Keratinocyte (primary cell): ENCODE results near the gene IRX4. TPM values are rescaled to one million over a fixed set of nuclear protein-coding genes. Genes with fewer than 3 reads are reported as not detected.

ENCODE experiments used
- DNase-seq: peaks from one replicate; pipeline ENCODE4 v3.0.0-alpha.2; 2011; ENCODE audit warnings: low read depth, missing footprints, low spot score
- FAIRE-seq: peaks from 2 replicates; lab custom pipeline; 2011; peaks lifted over from hg19 to GRCh38; lab: Jason Lieb, UNC
- H2AFZ ChIP-seq: 2 replicates; pipeline ENCODE4 v1.6.0; 2012; ENCODE audit warnings: low read length, control low read depth, inconsistent platforms; ENCODE audit not compliant: control insufficient read depth
- H3K27ac ChIP-seq: 2 replicates; pipeline ENCODE4 v1.5.1; 2011; ENCODE audit warnings: low read length; ENCODE audit not compliant: control insufficient read depth, insufficient read depth
- H3K27me3 ChIP-seq: 3 replicates; pipeline ENCODE4 v1.6.0; 2011; ENCODE audit warnings: low read length; ENCODE audit not compliant: control insufficient read depth, insufficient read depth; ENCODE audit errors: extremely low read depth
- H3K36me3 ChIP-seq, 2 experiments: 2 replicates in 1 of 2; 3 replicates in 1 of 2; pipeline ENCODE4 v1.5.1; 2011; ENCODE audit warnings: low read length in 2 of 2, mild to moderate bottlenecking in 1 of 2; ENCODE audit not compliant: control insufficient read depth in 2 of 2, insufficient read depth in 2 of 2; ENCODE audit errors: extremely low read depth in 1 of 2
- H3K4me1 ChIP-seq: 3 replicates; pipeline ENCODE4 v1.5.1; 2011; ENCODE audit warnings: low read length; ENCODE audit not compliant: control insufficient read depth, insufficient read depth; ENCODE audit errors: extremely low read depth
- H3K4me2 ChIP-seq: 3 replicates; pipeline ENCODE4 v1.6.0; 2011; ENCODE audit warnings: low read depth, low read length; ENCODE audit not compliant: control insufficient read depth, insufficient read depth; ENCODE audit errors: extremely low read depth
- H3K4me3 ChIP-seq, 3 experiments: fragments of 200-600 bp in 1 of 3; sonication (generic) in 1 of 3; 2 replicates in 2 of 3; 3 replicates in 1 of 3; pipeline ENCODE4 v1.5.1; 2011 to 2016; ENCODE audit warnings: low read length in 3 of 3, mild to moderate bottlenecking in 3 of 3, control low read depth in 2 of 3, inconsistent platforms in 1 of 3, low read depth in 1 of 3, mixed read lengths in 1 of 3, mixed run types in 1 of 3, moderate library complexity in 1 of 3; ENCODE audit not compliant: control insufficient read depth in 2 of 3, insufficient read depth in 2 of 3; ENCODE audit errors: extremely low read depth in 1 of 3
- H3K79me2 ChIP-seq: 2 replicates; pipeline ENCODE4 v1.6.0; 2012; ENCODE audit warnings: low read length; ENCODE audit not compliant: control insufficient read depth, insufficient read depth
- H3K9ac ChIP-seq: 3 replicates; pipeline ENCODE4 v1.6.0; 2011; ENCODE audit warnings: low read length; ENCODE audit not compliant: control insufficient read depth, insufficient read depth; ENCODE audit errors: extremely low read depth
- H3K9me1 ChIP-seq: 3 replicates; pipeline ENCODE4 v1.6.0; 2011; ENCODE audit warnings: low read length; ENCODE audit not compliant: control insufficient read depth, insufficient read depth; ENCODE audit errors: extremely low read depth
- H3K9me3 ChIP-seq: 2 replicates; pipeline ENCODE4 v1.5.1; 2012; ENCODE audit warnings: low read depth, low read length; ENCODE audit not compliant: control insufficient read depth
- H4K20me1 ChIP-seq: 3 replicates; pipeline ENCODE4 v1.6.0; 2011; ENCODE audit warnings: low read length; ENCODE audit not compliant: control insufficient read depth, insufficient read depth; ENCODE audit errors: extremely low read depth
- CTCF ChIP-seq, 3 experiments: IDR thresholded peaks in 1 of 3; conservative IDR thresholded peaks in 1 of 3; optimal IDR thresholded peaks in 1 of 3; 2 replicates in 2 of 3; 3 replicates in 1 of 3; pipeline versions ENCODE3 to v1.5.1; 2011; ENCODE audit warnings: low read length in 3 of 3, mild to moderate bottlenecking in 3 of 3, moderate library complexity in 2 of 3, control low read depth in 1 of 3, inconsistent platforms in 1 of 3; ENCODE audit not compliant: insufficient read depth in 2 of 3; ENCODE audit errors: extremely low read depth in 1 of 3
- EZH2 ChIP-seq: IDR thresholded peaks from one replicate; pipeline ENCODE4 v1.6.1; 2012; ENCODE audit warnings: inconsistent platforms, mild to moderate bottlenecking, low read length, moderate library complexity
- dilution Hi-C: fragments of 300-500 bp; cut with MboI; formaldehyde crosslinking; loops from one replicate; pipeline ENCODE4 v1.7.0; 2020; ENCODE audit warnings: low sequenced_read_pairs; ENCODE audit not compliant: extremely low pct_ligation_motif_present
- polyA plus RNA-seq, 5 experiments: library from polyadenylated mRNA; depleted of rRNA in 3 of 5; stranded (reverse) in 3 of 5; stranded (forward) in 1 of 5; unstranded in 1 of 5; fragments of >200 nt; gene quantifications; 1 replicate in 1 of 5; 2 replicates in 3 of 5; 3 replicates in 1 of 5; pipeline versions ENCODE4 v1.2.1 to v1.2.3, GENCODE V29; 2011 to 2012; ENCODE audit warnings: missing spikeins in 2 of 5, low read depth in 1 of 5, low replicate concordance in 1 of 5

IRX4 gene
- polyA plus RNA-seq, 1 donor (not counting 4 experiments of a cell fraction or from before 2014, with no cell fraction given): 18.2 TPM

DNA sequence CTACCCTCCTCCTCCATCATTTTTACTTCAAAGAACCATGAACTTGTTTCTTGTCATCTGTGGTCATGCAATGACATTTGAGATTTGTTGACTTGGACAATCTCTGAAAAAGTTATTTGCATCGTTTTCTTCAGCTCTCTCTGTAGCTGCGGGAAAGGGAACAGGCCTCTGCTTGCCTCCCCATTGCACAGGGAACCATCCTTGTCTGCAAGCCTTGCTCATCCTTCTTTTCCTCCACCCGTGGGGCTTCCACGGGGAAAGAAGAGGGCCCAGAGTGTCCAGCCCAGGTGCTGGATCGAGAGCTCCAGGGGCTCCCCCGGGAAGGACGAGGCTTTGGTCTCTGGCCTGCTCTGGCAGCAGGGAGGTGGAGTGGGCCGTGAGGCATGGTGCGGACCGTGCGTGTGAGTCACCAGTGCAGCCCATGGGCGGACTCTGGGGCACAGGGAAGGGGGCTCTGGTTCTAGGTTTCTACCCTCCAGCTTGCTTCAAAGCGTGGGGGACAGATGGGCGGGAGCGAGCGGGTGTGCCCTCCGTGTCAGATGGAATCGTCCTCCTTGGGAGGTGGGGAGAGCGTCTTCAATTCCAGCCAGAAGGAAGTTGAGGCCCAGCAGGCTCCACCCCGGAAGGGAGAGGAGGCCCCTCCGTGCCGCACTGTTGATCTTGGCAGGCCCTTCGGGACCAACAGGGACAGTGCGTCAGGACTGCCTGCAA, 6.0 kb upstream of the IRX4 start:
- FAIRE-seq (peak; percentile 29), DNase-seq (no peak)
- peak overlapping the region; percentile 11 for H3K4me2 ChIP-seq
- no peak overlapping the region for H3K9ac ChIP-seq
- no peaks in the 10 kb centered on the region for H3K36me3 ChIP-seq
- peaks cover 24% of the 10 kb centered on the region for H3K79me2 ChIP-seq
- H3K27ac ChIP-seq: peak overlapping the region; percentile 32
- H3K9me1 ChIP-seq: no peaks in the 10 kb centered on the region
- no peaks in the 10 kb centered on the region for H3K9me3 ChIP-seq
- peaks cover 23% of the 10 kb centered on the region for H3K4me1 ChIP-seq
- peak overlapping the region in 1 of 3 experiments; percentile 6 for H3K4me3 ChIP-seq
- peak overlapping the region; percentile 50 for H2AFZ ChIP-seq
- no peaks in the 10 kb centered on the region for H4K20me1 ChIP-seq
- dilution Hi-C loops: no loop called here
- TF ChIP-seq CTCF (optimal IDR thresholded peaks at IDR 0.05 in 1 of 3, IDR thresholded peaks at IDR 0.05 in 1 of 3, conservative IDR thresholded peaks at IDR 0.05 in 1 of 3; ENCODE audit: extremely low read depth in 1 of 3, insufficient read depth in 2 of 3, low read length in 3 of 3) (no peak), EZH2 (no peak)
- no peaks in the 10 kb centered on the region for H3K27me3 ChIP-seq

- no peak overlapping the region for H2AFZ ChIP-seq
- FAIRE-seq: no peak
Measured at GRCh38 chr5:1887588-1888360, 5.0 kb upstream of the IRX4 start.

More at GRCh38 chr5:1887588-1888360, 5.0 kb upstream of the IRX4 start:
- H3K27me3 ChIP-seq: no peaks in the 10 kb centered on the region
- TF ChIP-seq CTCF (optimal IDR thresholded peaks at IDR 0.05 in 1 of 3, IDR thresholded peaks at IDR 0.05 in 1 of 3, conservative IDR thresholded peaks at IDR 0.05 in 1 of 3; ENCODE audit: extremely low read depth in 1 of 3, insufficient read depth in 2 of 3, low read length in 3 of 3) (no peak), EZH2 (no peak)
- H3K27ac ChIP-seq: peak overlapping the region; percentile 71
- no peaks in the 10 kb centered on the region for H4K20me1 ChIP-seq
- H3K4me1 ChIP-seq: peaks cover 23% of the 10 kb centered on the region
- H3K9me1 ChIP-seq: no peaks in the 10 kb centered on the region
- no peaks in the 10 kb centered on the region for H3K9me3 ChIP-seq
- peaks cover 32% of the 10 kb centered on the region for H3K79me2 ChIP-seq
- dilution Hi-C loops: no loop called here
- no peak for DNase-seq
- H3K9ac ChIP-seq: peak overlapping the region; percentile 98
- H3K4me2 ChIP-seq: peak overlapping the region; percentile 79
- H3K4me3 ChIP-seq: peak overlapping the region; percentile 54 to 89 (median 88)
- no peaks in the 10 kb centered on the region for H3K36me3 ChIP-seq
